ENCODE results near the gene DYNLL1.
"Not testable (repeated sequence)": the region's sequence is repeated elsewhere in the genome, so short reads cannot be mapped to it uniquely, and the experiment has no call there.

Gene DYNLL1

DNA sequence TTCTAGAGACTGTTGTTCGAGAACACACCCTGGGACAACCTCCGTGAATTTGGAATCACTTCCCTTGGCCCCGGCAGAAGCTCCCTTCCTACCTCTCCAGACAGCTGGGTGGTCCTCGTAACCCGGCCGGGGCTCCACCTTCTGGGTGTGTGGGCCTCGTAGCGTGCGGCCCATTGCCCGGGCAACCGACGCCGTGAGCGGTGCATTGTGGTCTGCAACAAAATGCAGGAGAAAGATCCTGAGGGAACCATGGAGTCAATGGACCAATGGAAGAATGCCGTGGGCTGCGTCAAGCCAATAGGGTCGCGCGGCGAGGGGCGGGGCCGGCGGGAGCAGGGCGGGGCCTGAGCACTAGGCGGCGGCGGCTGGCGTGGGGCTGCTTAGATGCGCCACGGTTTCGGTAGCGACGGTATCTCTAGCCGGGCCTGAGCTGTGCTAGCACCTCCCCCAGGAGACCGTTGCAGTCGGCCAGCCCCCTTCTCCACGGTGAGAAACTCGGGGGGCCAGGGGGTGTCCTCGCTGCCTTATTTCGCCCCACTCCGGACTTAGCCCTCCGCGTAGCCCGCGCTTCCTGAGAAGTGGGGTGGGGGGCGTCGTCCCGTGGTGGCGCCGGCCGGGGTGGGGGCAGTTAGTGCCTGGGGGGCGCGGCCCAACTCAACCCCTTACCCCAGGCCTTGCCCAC, at the start of gene DYNLL1:
DYNLL1 (plus strand) TSS at position 383 of the 682 bp plus-strand sequence. CDS start 309 bp downstream, outside the sequence.
- DNase-seq (ENCODE audit: low read depth in 4 of 4, low spot score in 1 of 4): peak; percentile 96 to 99 (median 96)

DNA sequence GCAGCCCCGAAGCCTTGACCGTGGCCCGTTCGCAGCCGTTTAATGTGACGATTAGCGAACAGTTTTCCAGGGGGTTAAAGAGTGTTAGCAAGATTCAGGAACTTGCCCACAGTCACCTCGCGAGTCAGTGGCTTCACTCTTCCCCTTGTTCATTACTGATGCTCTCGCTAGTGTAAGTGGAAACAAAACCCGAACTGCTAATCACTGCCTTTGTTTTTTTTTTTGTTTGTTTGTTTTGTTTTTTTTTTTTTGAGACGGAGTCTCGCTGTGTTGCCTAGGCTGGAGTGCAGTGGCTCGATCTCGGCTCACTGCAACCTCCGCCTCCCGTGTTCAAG, 49.1 kb upstream of the DYNLL1 start:
- not testable (repeated sequence) for DNase-seq (ENCODE audit: low read depth in 4 of 4, low spot score in 1 of 4)

GRCh38 chr12:120447992-120448391, 47.9 kb upstream of the DYNLL1 start:
- no peak for DNase-seq (ENCODE audit: low read depth in 4 of 4, low spot score in 1 of 4)

- DNase-seq (ENCODE audit: low read depth in 4 of 4, low spot score in 1 of 4): not testable (repeated sequence)
Measured at GRCh38 chr12:120452524-120452923, 43.4 kb upstream of the DYNLL1 start.

DNA sequence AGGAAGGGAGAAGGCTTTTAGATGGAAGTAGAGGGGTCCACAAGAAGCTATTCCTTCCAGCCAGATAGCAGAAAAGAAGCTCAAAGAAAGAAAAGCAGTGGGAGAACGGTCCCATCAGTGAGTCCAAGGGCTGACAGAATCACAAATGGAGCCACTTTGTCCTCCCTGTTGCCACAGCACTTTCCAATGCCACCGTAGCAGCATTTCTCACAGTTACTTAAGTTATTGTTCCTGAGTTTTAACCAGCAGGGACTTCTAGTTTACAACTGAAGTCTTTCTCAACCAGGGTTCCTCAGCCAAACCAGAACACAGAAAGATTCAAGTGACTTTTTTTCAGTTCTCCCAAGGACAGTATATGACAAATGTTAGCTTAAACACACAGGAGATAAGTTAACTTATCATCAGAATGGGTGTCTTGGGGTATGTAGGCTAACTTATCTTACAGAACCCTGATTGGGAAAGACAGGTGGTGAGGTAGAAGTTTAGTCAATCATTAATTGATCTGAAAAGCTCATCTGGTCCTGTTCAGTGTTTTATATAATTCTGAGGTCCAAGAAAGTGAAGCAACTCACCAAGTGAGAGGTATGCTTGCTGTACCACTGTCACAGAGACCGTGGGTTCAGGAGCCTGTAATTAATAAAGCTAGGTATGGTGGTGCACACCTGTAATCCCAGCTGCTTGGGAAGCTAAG, 42.7 kb upstream of the DYNLL1 start:
- DNase-seq (ENCODE audit: low read depth in 4 of 4, low spot score in 1 of 4): no peak

- DNase-seq (ENCODE audit: low read depth in 4 of 4, low spot score in 1 of 4): no peak
Measured at GRCh38 chr12:120453977-120454376, 41.9 kb upstream of the DYNLL1 start.

DNA sequence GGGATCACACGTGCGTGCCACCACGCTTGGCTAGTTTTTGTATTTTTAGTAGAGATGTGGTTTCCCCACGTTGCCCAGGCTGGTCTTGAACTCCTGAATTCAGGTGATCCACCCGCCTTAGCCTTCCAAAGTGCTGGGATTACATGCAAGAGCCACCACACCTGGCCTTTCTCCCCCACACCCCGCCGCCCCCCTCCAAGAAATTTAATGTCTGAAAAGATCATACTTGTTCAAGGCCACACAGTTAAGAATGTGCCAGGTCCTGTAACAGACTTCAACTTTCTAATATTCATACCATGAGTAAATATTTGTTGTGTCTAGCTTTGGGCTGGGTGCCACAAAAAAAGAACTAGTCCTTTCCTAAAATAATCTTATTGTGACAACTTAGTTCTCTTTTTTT, 40.6 kb upstream of the DYNLL1 start:
- DNase-seq (ENCODE audit: low read depth in 4 of 4, low spot score in 1 of 4): no peak

GRCh38 chr12:120457133-120457532, 38.8 kb upstream of the DYNLL1 start:
- DNase-seq (ENCODE audit: low read depth in 4 of 4, low spot score in 1 of 4): no peak

GRCh38 chr12:120460157-120460556, 35.8 kb upstream of the DYNLL1 start:
- DNase-seq (ENCODE audit: low read depth in 4 of 4, low spot score in 1 of 4): no peak

DNA sequence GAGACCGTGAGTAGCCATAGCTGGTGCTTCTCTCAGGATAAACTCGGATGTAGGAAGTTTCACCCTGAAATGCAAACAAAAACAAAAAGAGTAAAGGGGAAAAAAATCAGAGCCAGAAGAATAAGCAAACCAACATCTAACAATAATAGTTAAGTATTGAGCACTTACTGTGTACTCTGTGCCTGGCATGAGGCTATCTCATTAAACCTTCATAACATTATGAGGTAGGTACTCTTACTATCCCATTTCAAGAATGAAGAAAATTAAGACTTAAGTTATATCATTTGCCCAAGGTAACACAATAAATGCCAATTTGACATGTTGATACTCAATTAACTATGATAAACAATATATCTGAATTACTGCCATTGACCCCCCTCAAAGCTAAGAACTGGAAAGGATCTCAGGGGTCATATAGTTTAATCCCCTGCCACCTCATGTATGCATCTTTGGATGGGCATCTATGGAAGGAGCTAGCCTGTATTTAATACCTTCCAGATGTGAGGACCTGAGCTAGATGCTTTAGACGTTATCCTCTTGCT, 33.7 kb upstream of the DYNLL1 start:
- DNase-seq (ENCODE audit: low read depth in 4 of 4, low spot score in 1 of 4): no peak

DNA sequence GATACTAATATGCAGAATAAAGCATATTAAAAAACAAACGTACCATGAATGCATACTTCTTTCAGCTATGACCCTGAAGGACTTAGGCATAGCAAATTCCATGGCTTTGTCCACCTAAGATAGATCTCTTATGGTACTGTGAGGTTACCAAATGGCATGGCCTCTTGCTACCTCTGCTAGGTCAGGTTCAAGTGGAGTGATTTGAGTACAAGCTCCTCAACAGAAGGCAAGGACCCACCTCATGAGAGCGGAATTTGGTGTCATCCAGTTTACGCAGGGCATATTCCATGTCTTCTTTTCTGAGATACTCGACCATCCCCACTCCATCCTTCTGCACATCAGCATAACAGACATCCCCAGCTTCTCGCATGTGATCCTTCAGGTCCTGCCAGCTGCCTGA, 32.2 kb upstream of the DYNLL1 start:
- DNase-seq (ENCODE audit: low read depth in 4 of 4, low spot score in 1 of 4): no peak

DNA sequence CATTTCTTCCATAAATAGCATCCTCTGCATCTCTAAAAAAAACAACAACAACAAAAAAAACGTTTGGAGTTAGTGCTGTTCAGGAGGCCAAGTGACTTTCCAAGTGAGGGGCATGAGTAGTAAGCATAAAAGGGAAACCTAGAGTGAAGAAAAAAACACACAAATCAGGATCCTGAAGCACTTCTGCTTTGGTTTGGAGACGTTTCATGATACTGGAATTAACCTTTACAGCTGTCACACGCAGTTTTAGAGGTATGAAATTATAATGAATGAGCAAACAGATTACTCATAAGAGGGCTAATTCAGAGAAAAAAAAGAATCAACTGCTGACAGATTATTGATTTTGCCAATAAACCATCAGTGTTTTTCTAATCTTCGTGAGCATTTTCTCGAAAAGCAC, 30.2 kb upstream of the DYNLL1 start:
- DNase-seq (ENCODE audit: low read depth in 4 of 4, low spot score in 1 of 4): no peak

- no peak for DNase-seq (ENCODE audit: low read depth in 4 of 4, low spot score in 1 of 4)
Measured at GRCh38 chr12:120466560-120467315, 29.2 kb upstream of the DYNLL1 start.

DNA sequence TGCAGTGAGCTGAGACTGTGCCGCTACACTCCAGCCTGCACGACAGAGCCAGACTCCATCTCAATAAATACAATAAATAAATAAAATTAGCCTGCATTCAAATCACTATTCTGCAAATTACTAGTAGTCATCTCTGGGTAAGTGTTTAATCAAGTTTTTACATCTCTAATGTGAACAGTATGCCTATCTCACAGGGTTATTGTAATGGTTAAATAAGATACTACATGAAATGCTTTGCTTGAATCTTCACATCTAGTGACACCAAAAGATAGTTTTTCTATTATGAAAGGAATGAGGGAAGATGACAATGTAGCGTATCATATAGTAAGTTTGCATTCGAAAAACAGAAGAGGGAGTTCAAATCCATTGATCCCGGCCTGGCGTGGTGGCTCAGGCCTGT, 28.5 kb upstream of the DYNLL1 start:
- no peak for DNase-seq (ENCODE audit: low read depth in 4 of 4, low spot score in 1 of 4)

- DNase-seq (ENCODE audit: low read depth in 4 of 4, low spot score in 1 of 4): no peak
Measured at GRCh38 chr12:120468325-120468820, 27.5 kb upstream of the DYNLL1 start.

DNA sequence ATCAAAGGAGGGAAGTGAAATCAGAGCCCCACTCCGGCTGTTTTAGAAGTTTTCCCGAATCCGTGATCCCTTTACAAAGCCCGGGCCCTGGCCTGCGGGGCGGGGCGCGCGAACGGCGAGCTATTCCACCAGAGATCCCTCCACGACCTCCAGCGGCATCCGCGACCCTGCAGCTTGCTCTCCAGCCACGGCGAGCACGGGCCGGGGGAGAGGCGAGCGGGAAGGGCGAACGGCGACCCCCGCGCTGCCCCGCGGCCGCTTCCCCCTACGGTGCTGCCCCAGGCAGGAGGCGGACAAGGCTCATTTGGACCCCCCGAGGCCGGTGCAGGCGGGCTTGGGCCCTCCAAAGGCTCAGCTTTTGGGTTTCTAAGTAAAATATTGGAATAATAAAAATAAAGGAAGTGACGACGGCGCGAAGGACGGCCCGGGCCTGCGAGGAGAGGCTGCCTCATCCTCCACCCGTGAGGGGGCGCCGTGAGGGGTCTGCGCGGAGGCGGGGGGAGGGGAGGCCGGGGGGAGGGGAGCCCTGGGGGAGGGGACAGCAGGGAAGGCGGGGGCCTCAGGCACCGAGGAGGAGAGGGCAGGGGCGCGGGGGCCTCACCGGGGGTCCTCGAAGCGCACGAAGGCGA, 27.0 kb upstream of the DYNLL1 start:
- DNase-seq (ENCODE audit: low read depth in 4 of 4, low spot score in 1 of 4): peak in 2 of 4 experiments; percentile 34 to 42

GRCh38 chr12:120469450-120470149, 26.3 kb upstream of the DYNLL1 start, which contains the start of gene SRSF9:
Gene SRSF9 (minus strand): TSS chr12:120469748. CDS start chr12:120469609, 139 bp downstream.
- DNase-seq (ENCODE audit: low read depth in 4 of 4, low spot score in 1 of 4): peak; percentile 90 to 96 (median 94)

DNA sequence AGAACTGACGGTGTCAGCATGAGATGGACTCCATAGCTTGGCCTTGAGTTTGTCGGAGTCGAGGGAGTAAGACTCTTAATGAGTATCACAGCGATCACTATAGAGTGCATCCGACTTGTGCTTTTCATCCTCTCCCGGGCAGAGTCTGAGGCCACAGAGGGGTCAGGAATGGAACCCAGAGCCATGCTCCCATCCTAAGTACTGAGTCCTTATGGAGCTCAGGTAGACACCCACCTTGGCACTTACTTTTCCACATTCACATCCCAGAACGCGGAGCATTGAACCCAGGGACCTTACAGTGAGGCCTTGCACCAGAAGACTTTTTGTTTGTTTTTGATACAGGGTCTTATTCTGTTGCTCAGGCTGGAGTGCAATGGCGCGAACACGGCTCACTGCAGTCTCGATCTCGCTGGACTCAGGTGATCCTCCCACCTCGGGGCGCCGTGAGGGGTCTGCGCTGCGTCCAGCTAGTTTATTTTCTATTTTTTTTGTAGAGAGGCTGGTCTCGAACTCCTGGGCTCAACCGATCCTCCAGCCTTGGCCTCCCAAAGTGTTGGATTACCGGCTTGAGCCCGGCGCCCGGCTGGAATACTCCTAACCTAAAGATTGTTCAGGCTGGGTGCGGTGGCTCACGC, 25.6 kb upstream of the DYNLL1 start:
- no peak for DNase-seq (ENCODE audit: low read depth in 4 of 4, low spot score in 1 of 4)

GRCh38 chr12:120472521-120472920, 23.4 kb upstream of the DYNLL1 start:
- DNase-seq (ENCODE audit: low read depth in 4 of 4, low spot score in 1 of 4): no peak
